Stimulated activated naive CD8-positive, alpha-beta T cell treated with anti-CD3 and anti-CD28 coated beads, Interleukin-15, Interleukin-2, amounts not matched to agents 100 ng/mL and 50 ng/mL, for 24 hours (primary cell): ENCODE results near the gene ETNK2.

Experiments
- H3K27ac Mint-ChIP-seq: one replicate; pipeline ENCODE4 v1.8.0; 2021; ENCODE audit warnings: mild to moderate bottlenecking, mixed read lengths
- H3K27me3 Mint-ChIP-seq: one replicate; pipeline ENCODE4 v1.8.0; 2021; ENCODE audit warnings: mixed read lengths
- H3K36me3 Mint-ChIP-seq: one replicate; pipeline ENCODE4 v1.8.0; 2021; ENCODE audit warnings: low read depth, mixed read lengths
- H3K4me1 Mint-ChIP-seq: one replicate; pipeline ENCODE4 v1.8.0; 2021; ENCODE audit warnings: low read depth, mixed read lengths
- H3K4me3 Mint-ChIP-seq: one replicate; pipeline ENCODE4 v1.8.0; 2021; ENCODE audit warnings: mild to moderate bottlenecking, mixed read lengths
- H3K9me3 Mint-ChIP-seq: one replicate; pipeline ENCODE4 v1.8.0; 2021; ENCODE audit warnings: mixed read lengths

Gene ETNK2

GRCh38 chr1:204151552-204152309 is at the start of gene ETNK2:
Gene ETNK2 (minus strand): TSS chr1:204152044. CDS start chr1:204151852, 192 bp downstream.
- Mint-ChIP-seq H3K27me3 (no peaks in the 10 kb centered on the region), H3K4me1 (peaks cover 6% of the 10 kb centered on the region), H3K36me3 (no peaks in the 10 kb centered on the region), H3K27ac (no peak within 1 kb of the TSS), H3K9me3 (no peaks in the 10 kb centered on the region), H3K4me3 (peak within 1 kb of the TSS; percentile 67)

- Mint-ChIP-seq H3K4me1 (no peaks in the 10 kb centered on the region), H3K4me3 (no peak overlapping the region), H3K36me3 (no peaks in the 10 kb centered on the region), H3K27ac (no peak overlapping the region), H3K27me3 (peaks cover 25% of the 10 kb centered on the region), H3K9me3 (no peaks in the 10 kb centered on the region)
These were observed 49.6 kb upstream of the ETNK2 start for GRCh38 chr1:204201348-204202040.

- Mint-ChIP-seq H3K4me1 (peaks cover 4% of the 10 kb centered on the region), H3K4me3 (no peak overlapping the region), H3K36me3 (no peaks in the 10 kb centered on the region), H3K9me3 (no peaks in the 10 kb centered on the region), H3K27ac (no peak overlapping the region), H3K27me3 (peaks cover 9% of the 10 kb centered on the region)
These were observed 47.7 kb upstream of the ETNK2 start for GRCh38 chr1:204199579-204199978.

- H3K9me3 Mint-ChIP-seq: no peaks in the 10 kb centered on the region
- no peak overlapping the region for H3K4me3 Mint-ChIP-seq
- no peak overlapping the region for H3K27ac Mint-ChIP-seq
- peaks cover 8% of the 10 kb centered on the region for H3K4me1 Mint-ChIP-seq
- H3K36me3 Mint-ChIP-seq: no peaks in the 10 kb centered on the region
- H3K27me3 Mint-ChIP-seq: no peaks in the 10 kb centered on the region
These were observed 46.8 kb upstream of the ETNK2 start for GRCh38 chr1:204198348-204199340.

GRCh38 chr1:204197068-204197467 is 45.2 kb upstream of the ETNK2 start:
- Mint-ChIP-seq H3K4me1 (peaks cover 8% of the 10 kb centered on the region), H3K36me3 (no peaks in the 10 kb centered on the region), H3K27ac (no peak overlapping the region), H3K4me3 (no peak overlapping the region), H3K9me3 (no peaks in the 10 kb centered on the region), H3K27me3 (peaks cover 8% of the 10 kb centered on the region)

GRCh38 chr1:204196068-204196795 is 44.4 kb upstream of the ETNK2 start, which contains the start of gene KISS1:
Gene KISS1 (minus strand): TSS chr1:204196491. CDS start chr1:204192876, 3,615 bp downstream.
- Mint-ChIP-seq H3K27me3 (peaks cover 12% of the 10 kb centered on the region), H3K36me3 (no peaks in the 10 kb centered on the region), H3K9me3 (no peaks in the 10 kb centered on the region), H3K4me3 (no peak within 1 kb of the TSS), H3K27ac (no peak within 1 kb of the TSS), H3K4me1 (peaks cover 8% of the 10 kb centered on the region)

- Mint-ChIP-seq H3K27ac (no peak overlapping the region), H3K27me3 (peaks cover 23% of the 10 kb centered on the region)
These were observed 42.9 kb upstream of the ETNK2 start for GRCh38 chr1:204194771-204195170.

GRCh38 chr1:204194080-204194479 is 42.2 kb upstream of the ETNK2 start:
- Mint-ChIP-seq H3K27ac (no peak overlapping the region), H3K4me3 (no peak overlapping the region), H3K4me1 (peaks cover 23% of the 10 kb centered on the region), H3K36me3 (no peaks in the 10 kb centered on the region), H3K9me3 (no peaks in the 10 kb centered on the region), H3K27me3 (peaks cover 29% of the 10 kb centered on the region)

More at GRCh38 chr1:204194771-204195170, 42.9 kb upstream of the ETNK2 start:
- no peaks in the 10 kb centered on the region for H3K9me3 Mint-ChIP-seq
- H3K36me3 Mint-ChIP-seq: no peaks in the 10 kb centered on the region
- peaks cover 16% of the 10 kb centered on the region for H3K4me1 Mint-ChIP-seq
- H3K4me3 Mint-ChIP-seq: no peak overlapping the region

- H3K27me3 Mint-ChIP-seq: peaks cover 38% of the 10 kb centered on the region
- no peak overlapping the region for H3K27ac Mint-ChIP-seq
- no peak overlapping the region for H3K4me3 Mint-ChIP-seq
- H3K36me3 Mint-ChIP-seq: no peaks in the 10 kb centered on the region
- H3K4me1 Mint-ChIP-seq: peaks cover 28% of the 10 kb centered on the region
- H3K9me3 Mint-ChIP-seq: no peaks in the 10 kb centered on the region
These were observed 40.9 kb upstream of the ETNK2 start for GRCh38 chr1:204192589-204193352.

- peaks cover 44% of the 10 kb centered on the region for H3K27me3 Mint-ChIP-seq
- H3K9me3 Mint-ChIP-seq: no peaks in the 10 kb centered on the region
- no peaks in the 10 kb centered on the region for H3K36me3 Mint-ChIP-seq
- no peak overlapping the region for H3K27ac Mint-ChIP-seq
- H3K4me1 Mint-ChIP-seq: peaks cover 28% of the 10 kb centered on the region
- H3K4me3 Mint-ChIP-seq: no peak overlapping the region
These were observed 40.2 kb upstream of the ETNK2 start for GRCh38 chr1:204192046-204192445.

GRCh38 chr1:204191456-204191855 is 39.6 kb upstream of the ETNK2 start:
- Mint-ChIP-seq H3K4me3 (no peak overlapping the region), H3K27ac (no peak overlapping the region), H3K9me3 (no peaks in the 10 kb centered on the region), H3K36me3 (no peaks in the 10 kb centered on the region), H3K4me1 (peaks cover 28% of the 10 kb centered on the region), H3K27me3 (peaks cover 49% of the 10 kb centered on the region)

- Mint-ChIP-seq H3K9me3 (no peaks in the 10 kb centered on the region), H3K27me3 (peaks cover 49% of the 10 kb centered on the region), H3K27ac (no peak overlapping the region), H3K4me1 (peaks cover 28% of the 10 kb centered on the region), H3K36me3 (no peaks in the 10 kb centered on the region), H3K4me3 (peak overlapping the region; percentile 17)
These were observed 38.7 kb upstream of the ETNK2 start for GRCh38 chr1:204190212-204191211.
